ENCODE data around the gene ACTA2.

Gene ACTA2

DNA sequence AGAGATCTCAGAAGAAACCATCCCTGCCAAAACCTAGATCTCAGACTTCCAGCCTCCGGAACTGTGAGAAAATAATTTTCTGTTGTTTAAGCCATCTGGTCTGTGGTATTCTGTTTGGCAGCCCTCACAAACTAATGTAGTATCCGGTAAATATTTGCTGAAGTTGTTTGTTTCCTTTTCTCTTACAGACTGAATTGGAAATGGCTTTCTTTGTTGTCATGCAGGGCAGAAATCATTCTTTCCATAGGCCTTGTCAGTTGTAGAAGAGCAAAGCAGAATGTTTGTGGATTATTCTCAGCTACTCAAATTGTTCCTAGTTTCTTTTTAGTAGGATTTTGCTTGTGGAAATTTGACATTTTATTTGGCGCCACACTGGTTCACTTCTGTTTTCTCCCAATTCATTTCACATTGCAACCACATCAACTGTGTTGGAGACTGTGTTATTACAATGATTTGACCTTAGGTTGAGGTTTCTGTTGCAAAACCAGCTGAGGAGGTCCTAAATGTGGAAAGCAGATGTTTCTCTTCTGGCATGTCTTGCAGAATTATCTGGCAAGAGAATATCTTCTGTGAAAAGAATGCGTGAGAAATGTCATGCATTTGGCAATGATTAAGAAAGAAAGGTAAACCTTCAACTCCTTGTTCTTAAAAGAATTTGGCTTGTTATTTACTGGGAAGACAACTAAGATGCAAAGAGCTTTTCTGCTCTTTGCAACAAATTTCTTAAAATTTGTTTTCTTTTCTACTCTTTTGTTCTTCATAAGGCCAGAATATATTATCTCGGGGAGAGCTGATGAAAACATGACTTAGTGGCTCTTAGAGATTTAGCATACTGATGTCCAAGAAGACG is 25.8 kb downstream of the ACTA2 start:
- DNase-seq (ENCODE audit: low spot score) = no peak
- H3K4me3 ChIP-seq = peak overlapping the region; percentile 1
- TF ChIP-seq, protein P1, sequence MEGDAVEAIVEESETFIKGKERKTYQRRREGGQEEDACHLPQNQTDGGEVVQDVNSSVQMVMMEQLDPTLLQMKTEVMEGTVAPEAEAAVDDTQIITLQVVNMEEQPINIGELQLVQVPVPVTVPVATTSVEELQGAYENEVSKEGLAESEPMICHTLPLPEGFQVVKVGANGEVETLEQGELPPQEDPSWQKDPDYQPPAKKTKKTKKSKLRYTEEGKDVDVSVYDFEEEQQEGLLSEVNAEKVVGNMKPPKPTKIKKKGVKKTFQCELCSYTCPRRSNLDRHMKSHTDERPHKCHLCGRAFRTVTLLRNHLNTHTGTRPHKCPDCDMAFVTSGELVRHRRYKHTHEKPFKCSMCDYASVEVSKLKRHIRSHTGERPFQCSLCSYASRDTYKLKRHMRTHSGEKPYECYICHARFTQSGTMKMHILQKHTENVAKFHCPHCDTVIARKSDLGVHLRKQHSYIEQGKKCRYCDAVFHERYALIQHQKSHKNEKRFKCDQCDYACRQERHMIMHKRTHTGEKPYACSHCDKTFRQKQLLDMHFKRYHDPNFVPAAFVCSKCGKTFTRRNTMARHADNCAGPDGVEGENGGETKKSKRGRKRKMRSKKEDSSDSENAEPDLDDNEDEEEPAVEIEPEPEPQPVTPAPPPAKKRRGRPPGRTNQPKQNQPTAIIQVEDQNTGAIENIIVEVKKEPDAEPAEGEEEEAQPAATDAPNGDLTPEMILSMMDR (IDR thresholded peaks at IDR 0.05) = no peak
- peak overlapping the region; percentile 15 to 73 for H3K27ac ChIP-seq

DNA sequence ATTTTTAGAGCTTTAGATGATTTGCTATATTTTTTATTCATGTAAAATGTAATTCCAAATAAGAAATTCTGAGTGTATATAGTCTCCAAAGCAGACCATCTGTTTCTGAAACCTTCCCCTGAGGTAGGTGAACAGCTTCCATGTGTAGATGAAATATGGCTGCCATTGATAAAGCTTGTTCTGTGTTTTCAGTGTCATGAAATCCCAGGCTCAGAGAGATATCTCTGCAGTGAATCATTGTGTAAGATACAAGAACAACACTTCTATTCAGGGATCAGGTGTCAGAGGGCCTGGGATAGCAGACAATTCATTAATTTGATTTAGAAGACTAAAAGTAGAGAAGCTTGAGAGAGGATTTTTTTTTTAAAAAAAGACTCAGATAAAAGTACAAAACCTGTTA is 29.1 kb downstream of the ACTA2 start:
- TF ChIP-seq, protein P1 (IDR thresholded peaks at IDR 0.05) = no peak
- no peak overlapping the region for H3K27ac ChIP-seq
- no peak for DNase-seq (ENCODE audit: low spot score)
- no peak overlapping the region for H3K4me3 ChIP-seq

DNA sequence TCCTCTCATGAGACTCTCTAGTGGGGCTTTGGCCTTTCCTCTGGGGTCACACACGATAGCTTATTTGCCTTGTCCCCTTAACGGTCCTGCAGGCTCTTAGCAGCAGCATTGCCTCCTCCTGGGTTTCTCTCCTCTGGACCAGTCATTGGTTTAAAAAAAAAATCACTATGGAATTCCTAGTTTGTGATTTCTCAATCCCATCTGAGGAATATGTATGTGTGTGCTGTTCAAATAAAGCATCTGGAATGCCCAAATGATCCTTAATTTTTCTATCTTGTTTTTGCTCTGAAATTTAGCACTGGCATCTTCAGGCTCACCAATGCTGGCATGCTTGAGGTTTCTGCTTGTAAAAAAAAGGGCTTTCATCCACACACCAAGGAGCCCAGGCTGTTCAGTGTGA is 30.5 kb downstream of the ACTA2 start:
- H3K27ac ChIP-seq = no peak overlapping the region
- TF ChIP-seq, protein P1 (IDR thresholded peaks at IDR 0.05) = no peak
- DNase-seq (ENCODE audit: low spot score) = no peak
- no peak overlapping the region for H3K4me3 ChIP-seq

DNA sequence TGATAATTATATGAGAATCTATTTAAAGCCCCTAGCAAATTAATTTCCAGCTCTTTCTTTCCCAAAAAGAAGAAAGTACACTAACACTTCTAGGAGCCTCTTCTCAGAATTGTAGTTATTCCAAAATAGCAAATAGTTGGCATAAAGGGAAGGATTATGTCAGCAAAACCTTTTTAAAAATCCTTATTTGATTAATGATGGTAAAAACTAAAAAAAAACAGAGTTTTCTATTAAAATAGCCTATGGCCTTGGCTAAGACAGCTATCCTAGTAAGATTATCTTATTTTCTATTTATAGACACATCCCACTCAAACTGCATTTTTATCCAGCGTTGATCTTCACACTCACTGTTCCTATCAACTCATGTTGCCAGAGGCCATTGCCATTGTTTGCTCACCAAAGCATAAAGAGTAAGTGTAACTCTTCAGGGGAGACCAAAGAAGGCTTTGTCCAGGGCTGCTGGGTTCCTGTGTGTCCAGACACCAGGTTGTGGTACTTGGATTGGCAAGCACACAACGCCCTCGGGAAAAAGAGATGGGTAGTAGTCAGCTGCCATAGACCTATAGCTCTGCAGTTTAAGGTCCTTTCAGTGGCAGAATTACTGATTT is 31.5 kb downstream of the ACTA2 start:
- no peak for DNase-seq (ENCODE audit: low spot score)
- Histone ChIP-seq H3K4me3 (no peak overlapping the region), H3K27ac (no peak overlapping the region)
- TF ChIP-seq, protein P1 (IDR thresholded peaks at IDR 0.05) = no peak

DNA sequence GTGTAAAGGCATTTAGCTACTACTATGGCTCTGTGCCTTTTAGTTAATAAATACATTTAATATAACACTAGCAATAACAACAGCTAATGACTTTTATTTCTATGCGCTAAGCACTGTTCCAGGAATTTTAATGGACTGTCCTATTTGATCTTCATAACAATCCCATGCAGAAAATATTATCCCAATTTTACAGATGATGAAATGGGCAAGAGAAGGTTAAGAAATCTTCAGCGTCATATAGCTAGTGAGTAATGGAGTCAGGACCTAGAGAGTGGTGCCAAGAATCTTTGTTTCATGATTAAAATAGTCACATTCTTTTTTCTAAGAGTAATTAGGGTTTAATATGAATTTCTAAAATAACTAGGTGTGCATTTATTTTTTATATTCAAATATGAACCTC is 32.4 kb downstream of the ACTA2 start:
- no peak overlapping the region for H3K27ac ChIP-seq
- no peak for DNase-seq (ENCODE audit: low spot score)
- H3K4me3 ChIP-seq = no peak overlapping the region
- TF ChIP-seq, protein P1 (IDR thresholded peaks at IDR 0.05) = no peak

DNA sequence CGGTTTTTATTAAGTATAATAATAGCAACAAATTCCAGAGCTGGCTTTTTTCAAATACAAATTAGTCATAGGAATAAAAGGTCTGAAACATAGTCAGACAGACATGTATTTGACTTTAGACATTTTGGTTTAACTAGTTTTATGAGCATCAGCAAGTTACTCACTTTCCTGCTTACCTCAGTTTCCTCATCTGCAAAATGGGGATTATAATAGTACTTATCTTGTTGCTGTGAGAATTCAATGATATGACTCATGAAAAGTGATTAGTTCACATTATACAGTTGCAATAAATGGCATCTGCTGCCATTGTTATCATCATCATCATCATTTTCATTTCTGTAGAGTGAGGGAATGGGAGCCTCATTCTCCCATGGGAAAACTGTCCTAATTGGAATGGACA is 33.5 kb downstream of the ACTA2 start:
- Histone ChIP-seq H3K4me3 (no peak overlapping the region), H3K27ac (no peak overlapping the region)
- DNase-seq (ENCODE audit: low spot score) = no peak
- TF ChIP-seq, protein P1 (IDR thresholded peaks at IDR 0.05) = no peak

Measured in coronary artery (tissue), 2 donors.